Measurements from ENCODE around the gene BROX.
A peak's percentile ranks its signal among the peaks of the same experiment; 100 is the strongest.
"Not testable (repeated sequence)": the region's sequence is repeated elsewhere in the genome, so short reads cannot be mapped to it uniquely, and the experiment has no call there.

Gene BROX

GRCh38 chr1:222712253-222713090 is at the start of gene BROX, which contains the start of gene AIDA:
Gene BROX, plus strand, starts transcription at chr1:222712564. Its CDS starts 3,136 bp downstream, at chr1:222715700.
Gene AIDA, minus strand, starts transcription at chr1:222712491. Its CDS starts 174 bp downstream, at chr1:222712317.
- peak; percentile 89 for DNase-seq (ENCODE audit: low read depth, low spot score)
- H3K4me3 ChIP-seq (ENCODE audit: low read depth, low read length), result peak within 1 kb of the TSS; percentile 64
- no peak for TF ChIP-seq CTCF (IDR thresholded peaks at IDR 0.05; ENCODE audit: low read depth, low read length)
- in situ Hi-C loops (cut with HindIII; ENCODE audit: low sequenced_read_pairs), result no loop called here

- H3K4me3 ChIP-seq (ENCODE audit: low read depth, low read length), result no peak overlapping the region
- TF ChIP-seq CTCF (IDR thresholded peaks at IDR 0.05; ENCODE audit: low read depth, low read length), result no peak
- no peak for DNase-seq (ENCODE audit: low read depth, low spot score)
- in situ Hi-C loops (cut with HindIII; ENCODE audit: low sequenced_read_pairs), result no loop called here
Observed at GRCh38 chr1:222663431-222663934, 48.9 kb upstream of the BROX start.

- in situ Hi-C loops (cut with HindIII; ENCODE audit: low sequenced_read_pairs), result no loop called here
- TF ChIP-seq CTCF (IDR thresholded peaks at IDR 0.05; ENCODE audit: low read depth, low read length), result no peak
- DNase-seq (ENCODE audit: low read depth, low spot score), result no peak
- no peak overlapping the region for H3K4me3 ChIP-seq (ENCODE audit: low read depth, low read length)
Observed at GRCh38 chr1:222665964-222666363, 46.4 kb upstream of the BROX start.

GRCh38 chr1:222668184-222668583 is 44.2 kb upstream of the BROX start:
- DNase-seq (ENCODE audit: low read depth, low spot score); in situ Hi-C loops (cut with HindIII; ENCODE audit: low sequenced_read_pairs); H3K4me3 ChIP-seq (ENCODE audit: low read depth, low read length): not testable (repeated sequence)

- H3K4me3 ChIP-seq (ENCODE audit: low read depth, low read length); DNase-seq (ENCODE audit: low read depth, low spot score); in situ Hi-C loops (cut with HindIII; ENCODE audit: low sequenced_read_pairs): not testable (repeated sequence)
Observed at GRCh38 chr1:222669107-222669506, 43.3 kb upstream of the BROX start.

- H3K4me3 ChIP-seq (ENCODE audit: low read depth, low read length), result no peak overlapping the region
- no peak for TF ChIP-seq CTCF (IDR thresholded peaks at IDR 0.05; ENCODE audit: low read depth, low read length)
- DNase-seq (ENCODE audit: low read depth, low spot score), result no peak
- in situ Hi-C loops (cut with HindIII; ENCODE audit: low sequenced_read_pairs), result no loop called here
Observed at GRCh38 chr1:222670110-222670509, 42.3 kb upstream of the BROX start.

- no peak overlapping the region for H3K4me3 ChIP-seq (ENCODE audit: low read depth, low read length)
- DNase-seq (ENCODE audit: low read depth, low spot score), result no peak
- in situ Hi-C loops (cut with HindIII; ENCODE audit: low sequenced_read_pairs), result no loop called here
- no peak for TF ChIP-seq CTCF (IDR thresholded peaks at IDR 0.05; ENCODE audit: low read depth, low read length)
Observed at GRCh38 chr1:222680080-222680479, 32.3 kb upstream of the BROX start.
